Astrocyte (in vitro differentiated cells and primary cell): ENCODE measurements around the gene S100A16. TPM values are rescaled to one million over a fixed set of nuclear protein-coding genes. Genes with fewer than 3 reads are reported as not detected.

Experiments
- DNase-seq: peaks from one replicate; pipeline ENCODE4 v3.0.0-alpha.2; 2010; ENCODE audit warnings: low read depth
- FAIRE-seq: peaks from 2 replicates; lab custom pipeline; 2011; peaks lifted over from hg19 to GRCh38; lab: Jason Lieb, UNC
- H2AFZ ChIP-seq: 2 replicates; pipeline ENCODE4 v1.6.0; 2012; ENCODE audit warnings: low read depth, low read length, inconsistent platforms
- H3K27ac ChIP-seq: 2 replicates; pipeline ENCODE4 v1.5.1; 2011; ENCODE audit warnings: low read depth, low read length, inconsistent platforms
- H3K27me3 ChIP-seq: 2 replicates; pipeline ENCODE4 v1.6.0; 2011; ENCODE audit warnings: low read length, inconsistent platforms; ENCODE audit not compliant: insufficient read depth
- H3K36me3 ChIP-seq: 2 replicates; pipeline ENCODE4 v1.5.1; 2011; ENCODE audit warnings: low read length, inconsistent platforms; ENCODE audit not compliant: insufficient read depth
- H3K4me1 ChIP-seq: 2 replicates; pipeline ENCODE4 v1.5.1; 2011; ENCODE audit warnings: low read length, inconsistent platforms; ENCODE audit not compliant: insufficient read depth
- H3K4me2 ChIP-seq: 2 replicates; pipeline ENCODE4 v1.6.0; 2012; ENCODE audit warnings: low read length, inconsistent platforms
- H3K4me3 ChIP-seq: 2 replicates; pipeline ENCODE4 v1.5.1; 2011; ENCODE audit warnings: low read depth, mild to moderate bottlenecking, low read length, inconsistent platforms; ENCODE audit not compliant: insufficient read depth
- H3K79me2 ChIP-seq: 2 replicates; pipeline ENCODE4 v1.6.0; 2012; ENCODE audit warnings: mild to moderate bottlenecking, low read length, inconsistent platforms; ENCODE audit not compliant: insufficient read depth
- H3K9ac ChIP-seq: 2 replicates; pipeline ENCODE4 v1.6.0; 2012; ENCODE audit warnings: mild to moderate bottlenecking, low read length, inconsistent platforms
- H3K9me3 ChIP-seq: 2 replicates; pipeline ENCODE4 v1.5.1; 2012; ENCODE audit warnings: low read depth, mild to moderate bottlenecking, low read length, inconsistent platforms; ENCODE audit not compliant: insufficient read depth
- H4K20me1 ChIP-seq: 2 replicates; pipeline ENCODE4 v1.6.0; 2012; ENCODE audit warnings: low read length, inconsistent platforms; ENCODE audit not compliant: insufficient read depth
- H3K27ac Mint-ChIP-seq: one replicate; pipeline ENCODE4 v1.8.0; 2021; ENCODE audit warnings: mild to moderate bottlenecking, mixed read lengths; ENCODE audit not compliant: unreplicated experiment
- H3K27me3 Mint-ChIP-seq: one replicate; pipeline ENCODE4 v1.8.0; 2021; ENCODE audit warnings: low read depth, mixed read lengths; ENCODE audit not compliant: unreplicated experiment
- H3K36me3 Mint-ChIP-seq: one replicate; pipeline ENCODE4 v1.8.0; 2021; ENCODE audit warnings: low read depth, mixed read lengths; ENCODE audit not compliant: unreplicated experiment
- H3K4me1 Mint-ChIP-seq: one replicate; pipeline ENCODE4 v1.8.0; 2021; ENCODE audit warnings: low read depth, mixed read lengths; ENCODE audit not compliant: unreplicated experiment
- H3K4me3 Mint-ChIP-seq: one replicate; pipeline ENCODE4 v1.8.0; 2021; ENCODE audit warnings: mild to moderate bottlenecking, moderate library complexity, mixed read lengths; ENCODE audit not compliant: unreplicated experiment
- H3K9me3 Mint-ChIP-seq: one replicate; pipeline ENCODE4 v1.8.0; 2021; ENCODE audit warnings: mild to moderate bottlenecking, mixed read lengths; ENCODE audit not compliant: unreplicated experiment
- EZH2 ChIP-seq: IDR thresholded peaks from 2 replicates; pipeline ENCODE4 v1.6.1; 2012; ENCODE audit warnings: mild to moderate bottlenecking, low read length, inconsistent platforms; ENCODE audit not compliant: insufficient read depth
- total RNA-seq: library from RNA; stranded (reverse); gene quantifications from 2 replicates; pipeline ENCODE4 v1.2.1, GENCODE V29; 2021
- TF ChIP-seq, protein P1 (sequence below): IDR thresholded peaks from 2 replicates; pipeline ENCODE4 v1.5.1; 2011; ENCODE audit warnings: low read depth, mild to moderate bottlenecking, inconsistent platforms, low read length, moderate library complexity; ENCODE audit not compliant: insufficient read depth

Gene S100A16
- total RNA-seq, 1 donor from 2014 or later = 54.4 TPM

DNA sequence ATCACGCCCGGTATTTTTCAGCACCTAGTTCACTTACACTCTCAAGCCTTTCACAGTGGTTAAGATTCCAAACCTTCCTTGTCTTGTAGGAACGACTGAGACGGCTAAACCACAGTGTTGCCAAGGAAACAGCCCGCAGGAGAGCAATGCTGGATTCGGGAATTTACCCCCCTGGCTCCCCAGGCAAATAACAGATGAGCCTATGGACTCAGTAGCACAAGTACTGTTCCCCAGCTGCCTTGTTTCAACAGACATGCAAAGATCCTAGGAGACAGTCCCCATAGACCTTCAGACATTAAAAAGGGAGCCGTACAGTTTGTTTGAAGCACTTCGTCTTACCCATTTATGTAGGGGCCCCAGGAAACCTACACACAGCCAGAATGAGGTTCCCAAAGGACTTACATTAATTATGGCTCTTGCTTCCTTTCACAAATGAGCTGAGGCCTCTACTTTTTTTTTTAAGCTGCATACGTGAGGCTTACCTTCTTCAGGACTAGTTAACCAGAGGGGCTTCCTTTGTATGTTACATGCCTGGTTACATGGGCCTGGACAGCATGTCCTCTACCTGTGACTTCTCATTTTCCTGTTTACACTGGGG, 48.3 kb upstream of the S100A16 start:
- H3K36me3 Mint-ChIP-seq = peaks cover 4% of the 10 kb centered on the region

DNA sequence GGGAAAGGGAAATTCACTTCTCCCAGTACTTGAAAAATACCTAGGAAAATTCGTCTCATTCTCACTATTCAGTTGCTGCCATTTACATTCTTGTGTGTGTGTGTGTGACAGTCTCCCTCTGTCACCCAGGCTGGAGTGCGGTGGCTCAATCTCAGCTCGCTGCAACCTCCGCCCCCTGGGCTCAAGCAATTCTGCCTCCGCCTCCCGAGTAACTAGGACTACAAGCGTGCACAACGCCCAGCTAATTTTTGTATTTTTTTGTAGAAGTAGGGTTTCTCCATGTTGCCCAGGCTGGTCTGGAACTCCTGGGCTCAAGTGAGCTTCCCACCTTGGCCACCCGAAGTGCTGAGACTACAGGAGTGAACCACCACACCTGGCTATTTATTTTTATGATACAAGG, 46.7 kb upstream of the S100A16 start:
- H3K9ac ChIP-seq = peak overlapping the region; percentile 92
- H3K27ac ChIP-seq = no peak overlapping the region
- peak overlapping the region; percentile 93 for H3K4me3 ChIP-seq
- Mint-ChIP-seq H3K4me3 (peak overlapping the region; percentile 98), H3K27me3 (no peaks in the 10 kb centered on the region), H3K9me3 (no peaks in the 10 kb centered on the region), H3K36me3 (peaks cover 4% of the 10 kb centered on the region), H3K4me1 (peaks cover 12% of the 10 kb centered on the region), H3K27ac (peak overlapping the region; percentile 95)
- H3K9me3 ChIP-seq = no peaks in the 10 kb centered on the region
- DNase-seq = no peak
- H2AFZ ChIP-seq = no peak overlapping the region
- H3K4me2 ChIP-seq = peak overlapping the region; percentile 93
- peaks cover 23% of the 10 kb centered on the region for H4K20me1 ChIP-seq
- peaks cover 33% of the 10 kb centered on the region for H3K36me3 ChIP-seq
- H3K79me2 ChIP-seq = peaks cover 15% of the 10 kb centered on the region
- H3K27me3 ChIP-seq = no peaks in the 10 kb centered on the region
- TF ChIP-seq, protein P1, sequence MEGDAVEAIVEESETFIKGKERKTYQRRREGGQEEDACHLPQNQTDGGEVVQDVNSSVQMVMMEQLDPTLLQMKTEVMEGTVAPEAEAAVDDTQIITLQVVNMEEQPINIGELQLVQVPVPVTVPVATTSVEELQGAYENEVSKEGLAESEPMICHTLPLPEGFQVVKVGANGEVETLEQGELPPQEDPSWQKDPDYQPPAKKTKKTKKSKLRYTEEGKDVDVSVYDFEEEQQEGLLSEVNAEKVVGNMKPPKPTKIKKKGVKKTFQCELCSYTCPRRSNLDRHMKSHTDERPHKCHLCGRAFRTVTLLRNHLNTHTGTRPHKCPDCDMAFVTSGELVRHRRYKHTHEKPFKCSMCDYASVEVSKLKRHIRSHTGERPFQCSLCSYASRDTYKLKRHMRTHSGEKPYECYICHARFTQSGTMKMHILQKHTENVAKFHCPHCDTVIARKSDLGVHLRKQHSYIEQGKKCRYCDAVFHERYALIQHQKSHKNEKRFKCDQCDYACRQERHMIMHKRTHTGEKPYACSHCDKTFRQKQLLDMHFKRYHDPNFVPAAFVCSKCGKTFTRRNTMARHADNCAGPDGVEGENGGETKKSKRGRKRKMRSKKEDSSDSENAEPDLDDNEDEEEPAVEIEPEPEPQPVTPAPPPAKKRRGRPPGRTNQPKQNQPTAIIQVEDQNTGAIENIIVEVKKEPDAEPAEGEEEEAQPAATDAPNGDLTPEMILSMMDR = no peak
- no peak for TF ChIP-seq EZH2
- H3K4me1 ChIP-seq = peaks cover 9% of the 10 kb centered on the region
- FAIRE-seq = no peak

More for the DNA sequence above, 48.3 kb upstream of the S100A16 start:
- H3K27ac ChIP-seq = peak overlapping the region; percentile 17
- TF ChIP-seq, protein P1 = no peak
- TF ChIP-seq EZH2 = no peak
- peak overlapping the region; percentile 37 for H3K27ac Mint-ChIP-seq
- H3K9me3 ChIP-seq = no peaks in the 10 kb centered on the region
- H3K4me2 ChIP-seq = no peak overlapping the region
- H2AFZ ChIP-seq = no peak overlapping the region
- H3K27me3 ChIP-seq = no peaks in the 10 kb centered on the region
- H3K36me3 ChIP-seq = peaks cover 47% of the 10 kb centered on the region
- H3K9me3 Mint-ChIP-seq = no peaks in the 10 kb centered on the region
- no peaks in the 10 kb centered on the region for H3K27me3 Mint-ChIP-seq
- peaks cover 21% of the 10 kb centered on the region for H3K79me2 ChIP-seq
- peaks cover 12% of the 10 kb centered on the region for H3K4me1 Mint-ChIP-seq
- H3K9ac ChIP-seq = peak overlapping the region; percentile 10
- no peak for FAIRE-seq
- peaks cover 34% of the 10 kb centered on the region for H4K20me1 ChIP-seq
- peaks cover 9% of the 10 kb centered on the region for H3K4me1 ChIP-seq
- no peak overlapping the region for H3K4me3 ChIP-seq
- peak overlapping the region; percentile 62 for H3K4me3 Mint-ChIP-seq
- peak; percentile 76 for DNase-seq

DNA sequence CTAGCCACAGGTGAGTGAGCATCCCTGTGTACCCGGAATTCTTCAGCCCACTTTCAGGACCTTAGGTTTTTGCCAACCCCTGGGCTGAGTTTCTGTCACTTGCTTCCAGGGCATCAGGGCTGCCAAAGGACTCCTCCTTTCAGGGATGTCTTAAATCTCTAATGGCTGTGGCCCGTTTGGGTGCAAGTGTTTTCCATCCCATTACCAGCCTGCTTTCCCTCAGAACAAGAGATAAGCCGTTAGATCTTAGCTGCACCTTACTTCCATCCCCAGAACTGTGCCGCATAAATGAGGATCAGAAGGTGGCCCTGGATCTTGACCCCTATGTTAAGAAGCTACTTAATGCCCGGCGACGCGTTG, 46.2 kb upstream of the S100A16 start:
- Histone ChIP-seq H3K27me3 (no peaks in the 10 kb centered on the region), H3K27ac (peak overlapping the region; percentile 80), H3K4me1 (peaks cover 9% of the 10 kb centered on the region), H3K4me3 (peak overlapping the region; percentile 93), H2AFZ (peak overlapping the region; percentile 87), H3K79me2 (peaks cover 15% of the 10 kb centered on the region), H3K4me2 (peak overlapping the region; percentile 93), H4K20me1 (peaks cover 22% of the 10 kb centered on the region), H3K36me3 (peaks cover 29% of the 10 kb centered on the region), H3K9me3 (no peaks in the 10 kb centered on the region), H3K9ac (peak overlapping the region; percentile 92)
- no peak for DNase-seq
- FAIRE-seq = no peak
- Mint-ChIP-seq H3K27ac (peak overlapping the region; percentile 95), H3K36me3 (peaks cover 4% of the 10 kb centered on the region), H3K27me3 (no peaks in the 10 kb centered on the region), H3K9me3 (no peaks in the 10 kb centered on the region), H3K4me1 (peaks cover 12% of the 10 kb centered on the region), H3K4me3 (peak overlapping the region; percentile 98)
- TF ChIP-seq, protein P1 = no peak
- TF ChIP-seq EZH2 = no peak
